ENCODE measurements around the gene ARHGAP42.
A peak's percentile ranks its signal among the peaks of the same experiment; 100 is the strongest.

Gene ARHGAP42

GRCh38 chr11:100918551-100919500, 231.7 kb downstream of the ARHGAP42 start:
- FAIRE-seq: no peak
- no peak for DNase-seq (ENCODE audit: insufficient read length, low spot score)

GRCh38 chr11:100920593-100920992, 233.5 kb downstream of the ARHGAP42 start:
- FAIRE-seq (no peak), DNase-seq (ENCODE audit: insufficient read length, low spot score) (no peak)
- TF ChIP-seq POLR2AphosphoS5 (IDR thresholded peaks at IDR 0.05; ENCODE audit: low read depth, low read length) (no peak), PAX5 (IDR thresholded peaks at IDR 0.05; ENCODE audit: insufficient read depth, low read length, severe bottlenecking) (no peak), POU2F2 (IDR thresholded peaks at IDR 0.05; ENCODE audit: low read depth, low read length) (no peak), TAF1 (IDR thresholded peaks at IDR 0.05; ENCODE audit: low read depth, low read length) (no peak), SPI1 (IDR thresholded peaks at IDR 0.05; ENCODE audit: low read depth, low read length) (no peak), POLR2A (IDR thresholded peaks at IDR 0.05; ENCODE audit: low read depth, low read length) (no peak)

More at GRCh38 chr11:100918551-100919500, 231.7 kb downstream of the ARHGAP42 start:
- TF ChIP-seq PAX5 (IDR thresholded peaks at IDR 0.05; ENCODE audit: insufficient read depth, low read length, severe bottlenecking): no peak
- no peak for TF ChIP-seq POLR2A (IDR thresholded peaks at IDR 0.05; ENCODE audit: low read depth, low read length)
- TF ChIP-seq POU2F2 (IDR thresholded peaks at IDR 0.05; ENCODE audit: low read depth, low read length): no peak
- no peak for TF ChIP-seq SPI1 (IDR thresholded peaks at IDR 0.05; ENCODE audit: low read depth, low read length)
- TF ChIP-seq TAF1 (IDR thresholded peaks at IDR 0.05; ENCODE audit: low read depth, low read length): no peak
- TF ChIP-seq POLR2AphosphoS5 (IDR thresholded peaks at IDR 0.05; ENCODE audit: low read depth, low read length): no peak

GRCh38 chr11:100922121-100922520, 235.0 kb downstream of the ARHGAP42 start:
- FAIRE-seq (no peak), DNase-seq (ENCODE audit: insufficient read length, low spot score) (no peak)
- no peak for TF ChIP-seq POLR2A (IDR thresholded peaks at IDR 0.05; ENCODE audit: low read depth, low read length)
- no peak for TF ChIP-seq POLR2AphosphoS5 (IDR thresholded peaks at IDR 0.05; ENCODE audit: low read depth, low read length)
- TF ChIP-seq PAX5 (IDR thresholded peaks at IDR 0.05; ENCODE audit: insufficient read depth, low read length, severe bottlenecking): no peak
- no peak for TF ChIP-seq SPI1 (IDR thresholded peaks at IDR 0.05; ENCODE audit: low read depth, low read length)
- no peak for TF ChIP-seq POU2F2 (IDR thresholded peaks at IDR 0.05; ENCODE audit: low read depth, low read length)
- TF ChIP-seq TAF1 (IDR thresholded peaks at IDR 0.05; ENCODE audit: low read depth, low read length): no peak

GRCh38 chr11:100923555-100923954, 236.5 kb downstream of the ARHGAP42 start:
- TF ChIP-seq POLR2AphosphoS5 (IDR thresholded peaks at IDR 0.05; ENCODE audit: low read depth, low read length) (no peak), PAX5 (IDR thresholded peaks at IDR 0.05; ENCODE audit: insufficient read depth, low read length, severe bottlenecking) (no peak), SPI1 (IDR thresholded peaks at IDR 0.05; ENCODE audit: low read depth, low read length) (no peak), TAF1 (IDR thresholded peaks at IDR 0.05; ENCODE audit: low read depth, low read length) (no peak), POLR2A (IDR thresholded peaks at IDR 0.05; ENCODE audit: low read depth, low read length) (no peak), POU2F2 (IDR thresholded peaks at IDR 0.05; ENCODE audit: low read depth, low read length) (no peak)
- FAIRE-seq: no peak

DNA sequence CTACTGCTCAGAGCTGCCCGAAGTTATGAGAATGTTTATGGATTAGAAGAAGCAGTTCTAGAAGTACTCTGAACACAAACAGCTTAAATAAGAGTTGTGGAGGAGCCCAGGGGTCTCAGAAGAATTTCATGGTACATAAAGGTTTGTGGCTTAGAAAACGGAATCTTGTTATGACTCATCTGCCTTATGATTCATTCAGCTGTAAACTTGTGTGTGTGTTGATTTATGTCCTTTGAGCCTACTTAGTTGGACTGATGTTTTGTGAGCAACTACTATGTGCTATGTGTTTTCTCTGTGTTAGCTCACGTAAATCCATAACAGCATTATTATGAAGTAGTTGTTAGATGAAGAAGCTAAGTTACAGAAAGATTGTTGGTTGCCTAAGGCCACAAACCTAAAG, 238.8 kb downstream of the ARHGAP42 start:
- peak; percentile 74 for FAIRE-seq
- TF ChIP-seq TAF1 (IDR thresholded peaks at IDR 0.05; ENCODE audit: low read depth, low read length): no peak
- TF ChIP-seq POU2F2 (IDR thresholded peaks at IDR 0.05; ENCODE audit: low read depth, low read length): no peak
- no peak for TF ChIP-seq POLR2A (IDR thresholded peaks at IDR 0.05; ENCODE audit: low read depth, low read length)
- no peak for TF ChIP-seq PAX5 (IDR thresholded peaks at IDR 0.05; ENCODE audit: insufficient read depth, low read length, severe bottlenecking)
- no peak for TF ChIP-seq SPI1 (IDR thresholded peaks at IDR 0.05; ENCODE audit: low read depth, low read length)
- TF ChIP-seq POLR2AphosphoS5 (IDR thresholded peaks at IDR 0.05; ENCODE audit: low read depth, low read length): no peak
- no peak for DNase-seq (ENCODE audit: insufficient read length, low spot score)

More at GRCh38 chr11:100923555-100923954, 236.5 kb downstream of the ARHGAP42 start:
- no peak for DNase-seq (ENCODE audit: insufficient read length, low spot score)

DNA sequence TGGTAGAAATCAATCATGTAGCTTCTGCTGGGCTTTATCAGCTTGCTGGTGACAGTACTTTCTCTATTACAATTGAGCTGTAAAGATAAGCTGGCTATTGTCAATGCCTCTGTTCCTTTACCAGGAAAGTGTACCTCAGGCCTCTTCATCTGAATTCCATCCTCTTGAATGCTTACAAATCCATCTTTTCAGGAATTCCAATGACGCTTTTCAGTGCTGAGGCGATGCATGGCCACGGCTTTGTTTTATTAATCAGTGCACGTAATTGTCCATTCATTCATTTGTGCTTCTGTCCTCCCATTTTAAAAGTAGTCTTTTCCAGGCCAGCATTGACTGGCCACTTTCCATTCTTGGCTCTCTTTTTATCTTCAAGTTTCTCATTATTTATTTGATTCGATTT, 240.5 kb downstream of the ARHGAP42 start:
- no peak for TF ChIP-seq PAX5 (IDR thresholded peaks at IDR 0.05; ENCODE audit: insufficient read depth, low read length, severe bottlenecking)
- TF ChIP-seq POLR2A (IDR thresholded peaks at IDR 0.05; ENCODE audit: low read depth, low read length): no peak
- TF ChIP-seq SPI1 (IDR thresholded peaks at IDR 0.05; ENCODE audit: low read depth, low read length): no peak
- no peak for TF ChIP-seq POU2F2 (IDR thresholded peaks at IDR 0.05; ENCODE audit: low read depth, low read length)
- TF ChIP-seq POLR2AphosphoS5 (IDR thresholded peaks at IDR 0.05; ENCODE audit: low read depth, low read length): no peak
- TF ChIP-seq TAF1 (IDR thresholded peaks at IDR 0.05; ENCODE audit: low read depth, low read length): no peak
- FAIRE-seq: no peak
- DNase-seq (ENCODE audit: insufficient read length, low spot score): no peak

DNA sequence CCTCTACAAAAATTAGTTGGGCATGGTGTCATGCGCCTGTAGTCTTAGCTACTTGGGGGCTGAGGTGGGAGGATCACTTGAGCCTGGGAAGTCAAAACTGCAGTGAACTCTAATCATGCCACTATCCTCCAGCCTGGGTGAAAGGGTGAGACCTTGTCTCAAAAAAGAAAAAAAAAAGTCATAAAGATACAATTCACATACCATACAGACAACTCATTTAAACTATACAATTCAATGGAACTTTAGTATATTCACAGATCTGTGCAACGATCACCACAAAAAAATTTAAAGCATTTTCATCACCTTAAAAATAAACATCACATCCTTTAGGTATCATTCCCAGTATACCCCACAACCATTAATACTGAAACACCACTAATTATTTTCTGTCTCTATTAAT, 241.3 kb downstream of the ARHGAP42 start:
- TF ChIP-seq PAX5 (IDR thresholded peaks at IDR 0.05; ENCODE audit: insufficient read depth, low read length, severe bottlenecking): no peak
- TF ChIP-seq SPI1 (IDR thresholded peaks at IDR 0.05; ENCODE audit: low read depth, low read length): no peak
- no peak for TF ChIP-seq POLR2AphosphoS5 (IDR thresholded peaks at IDR 0.05; ENCODE audit: low read depth, low read length)
- TF ChIP-seq POLR2A (IDR thresholded peaks at IDR 0.05; ENCODE audit: low read depth, low read length): no peak
- no peak for TF ChIP-seq TAF1 (IDR thresholded peaks at IDR 0.05; ENCODE audit: low read depth, low read length)
- TF ChIP-seq POU2F2 (IDR thresholded peaks at IDR 0.05; ENCODE audit: low read depth, low read length): no peak
- FAIRE-seq (no peak), DNase-seq (ENCODE audit: insufficient read length, low spot score) (no peak)

DNA sequence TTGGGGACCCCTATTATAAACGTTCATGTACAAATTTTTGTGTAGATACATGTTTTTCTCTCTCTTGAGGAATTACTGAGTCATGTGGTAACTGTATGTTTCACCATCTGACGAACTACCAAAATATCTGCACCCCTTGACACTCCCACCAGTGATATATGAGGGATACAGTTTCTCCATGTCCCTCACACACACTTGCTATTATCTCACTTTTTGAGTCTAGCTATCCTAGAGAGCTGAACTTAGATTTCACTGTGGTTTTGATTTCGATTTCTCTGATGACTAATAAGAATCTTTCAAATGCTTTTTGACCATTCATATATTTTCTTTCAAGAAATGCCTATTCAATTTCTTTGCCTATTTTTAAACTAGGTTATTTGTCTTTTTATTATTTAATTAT, 242.3 kb downstream of the ARHGAP42 start:
- FAIRE-seq: no peak
- no peak for DNase-seq (ENCODE audit: insufficient read length, low spot score)
- TF ChIP-seq SPI1 (IDR thresholded peaks at IDR 0.05; ENCODE audit: low read depth, low read length) (no peak), PAX5 (IDR thresholded peaks at IDR 0.05; ENCODE audit: insufficient read depth, low read length, severe bottlenecking) (no peak), POLR2A (IDR thresholded peaks at IDR 0.05; ENCODE audit: low read depth, low read length) (no peak), POU2F2 (IDR thresholded peaks at IDR 0.05; ENCODE audit: low read depth, low read length) (no peak), TAF1 (IDR thresholded peaks at IDR 0.05; ENCODE audit: low read depth, low read length) (no peak), POLR2AphosphoS5 (IDR thresholded peaks at IDR 0.05; ENCODE audit: low read depth, low read length) (no peak)

GRCh38 chr11:100930185-100930778, 243.2 kb downstream of the ARHGAP42 start:
- TF ChIP-seq POU2F2 (IDR thresholded peaks at IDR 0.05; ENCODE audit: low read depth, low read length) (no peak), PAX5 (IDR thresholded peaks at IDR 0.05; ENCODE audit: insufficient read depth, low read length, severe bottlenecking) (no peak), SPI1 (IDR thresholded peaks at IDR 0.05; ENCODE audit: low read depth, low read length) (no peak), POLR2AphosphoS5 (IDR thresholded peaks at IDR 0.05; ENCODE audit: low read depth, low read length) (no peak), POLR2A (IDR thresholded peaks at IDR 0.05; ENCODE audit: low read depth, low read length) (no peak), TAF1 (IDR thresholded peaks at IDR 0.05; ENCODE audit: low read depth, low read length) (no peak)
- DNase-seq (ENCODE audit: insufficient read length, low spot score) (no peak), FAIRE-seq (peak; percentile 40)
